HG03139 (cell line): Measurements from ENCODE around the gene MRPS26.
"Not testable (repeated sequence)": the region's sequence is repeated elsewhere in the genome, so short reads cannot be mapped to it uniquely, and the experiment has no call there.

Experiments used
- ATAC-seq: cut with Tn5 transposase; IDR thresholded peaks from one replicate; pipeline ENCODE4 v1.9.1; 2021; ENCODE audit not compliant: unreplicated experiment

MRPS26 gene

DNA sequence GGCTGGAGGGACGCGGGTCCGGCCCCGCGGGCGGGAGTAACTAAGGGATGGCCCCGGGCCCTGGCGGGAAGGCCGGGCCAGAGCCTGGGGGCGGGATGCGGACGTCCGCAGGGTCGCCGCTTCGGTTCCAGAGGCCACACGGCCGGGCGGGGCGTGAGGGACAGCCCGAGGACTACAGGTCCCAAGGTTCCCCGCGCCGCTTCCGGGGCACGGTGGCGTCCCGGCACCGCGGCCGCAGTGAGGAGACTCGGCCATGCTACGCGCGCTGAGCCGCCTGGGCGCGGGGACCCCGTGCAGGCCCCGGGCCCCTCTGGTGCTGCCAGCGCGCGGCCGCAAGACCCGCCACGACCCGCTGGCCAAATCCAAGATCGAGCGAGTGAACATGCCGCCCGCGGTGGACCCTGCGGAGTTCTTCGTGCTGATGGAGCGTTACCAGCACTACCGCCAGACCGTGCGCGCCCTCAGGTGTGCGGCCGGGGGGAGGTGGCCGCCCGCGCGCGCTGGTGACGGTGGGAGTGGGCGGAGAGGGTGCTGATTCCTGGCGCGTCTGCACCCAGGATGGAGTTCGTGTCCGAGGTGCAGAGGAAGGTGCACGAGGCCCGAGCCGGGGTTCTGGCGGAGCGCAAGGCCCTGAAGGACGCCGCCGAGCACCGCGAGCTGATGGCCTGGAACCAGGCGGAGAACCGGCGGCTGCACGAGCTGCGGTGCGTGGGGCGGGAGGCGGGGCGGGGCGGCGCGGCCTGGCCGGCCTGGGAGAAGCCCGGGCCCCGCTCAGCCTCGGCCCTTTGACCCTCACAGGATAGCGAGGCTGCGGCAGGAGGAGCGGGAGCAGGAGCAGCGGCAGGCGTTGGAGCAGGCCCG lies at the start of gene MRPS26:
MRPS26 (plus strand) TSS at position 237 of the 861 bp plus-strand sequence; CDS start at position 254, 17 bp downstream.
- ATAC-seq, result peak; percentile 85

DNA sequence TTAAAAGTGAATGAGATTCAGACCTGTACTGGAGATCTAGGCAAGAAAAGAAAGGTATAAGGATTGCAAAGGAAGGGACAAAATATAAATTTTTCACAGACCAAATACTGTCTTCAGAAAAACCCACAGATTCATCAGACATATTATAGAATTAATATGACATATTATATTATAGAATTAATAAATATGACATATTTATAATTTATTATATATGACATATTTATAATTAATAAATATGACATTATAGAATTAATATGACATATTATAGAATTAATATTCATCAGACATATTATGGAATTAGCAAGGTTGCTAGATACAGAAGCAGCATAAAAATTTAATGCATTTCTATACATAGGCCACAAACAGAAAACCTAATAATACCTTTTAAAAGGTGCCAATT lies 47.1 kb upstream of the MRPS26 start:
- no peak for ATAC-seq

DNA sequence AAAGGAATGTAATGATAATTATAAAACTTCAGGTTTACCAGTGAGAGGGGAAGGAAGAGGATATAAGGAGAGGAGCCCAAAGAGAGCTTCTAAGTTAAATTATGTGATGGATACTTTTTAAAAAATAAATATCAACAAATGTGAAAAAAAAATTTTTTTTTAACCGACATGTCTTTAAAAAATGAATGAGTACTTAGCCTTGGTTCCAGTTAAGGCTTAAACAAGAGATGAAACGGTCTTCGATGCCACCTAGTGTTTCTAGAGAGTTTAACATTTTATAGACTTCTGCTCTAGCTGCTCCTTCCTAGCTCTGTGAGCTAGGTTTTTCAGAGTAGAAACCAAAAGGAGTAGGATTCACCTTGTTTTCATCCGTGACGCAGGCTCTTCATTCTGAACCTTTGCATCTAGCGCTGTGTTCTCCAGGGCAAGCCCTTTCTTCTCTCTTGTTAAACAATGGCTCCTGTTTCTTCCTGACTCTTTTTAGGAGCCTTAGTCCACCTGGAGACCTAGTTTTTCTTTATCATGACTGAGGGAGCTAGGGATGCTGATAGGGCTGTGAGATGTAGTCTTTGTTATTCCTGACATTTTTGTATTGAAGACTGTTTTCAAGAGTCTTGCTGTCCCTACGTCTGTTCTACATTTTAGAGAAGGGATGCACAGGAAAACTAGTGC lies 44.9 kb upstream of the MRPS26 start:
- no peak for ATAC-seq

DNA sequence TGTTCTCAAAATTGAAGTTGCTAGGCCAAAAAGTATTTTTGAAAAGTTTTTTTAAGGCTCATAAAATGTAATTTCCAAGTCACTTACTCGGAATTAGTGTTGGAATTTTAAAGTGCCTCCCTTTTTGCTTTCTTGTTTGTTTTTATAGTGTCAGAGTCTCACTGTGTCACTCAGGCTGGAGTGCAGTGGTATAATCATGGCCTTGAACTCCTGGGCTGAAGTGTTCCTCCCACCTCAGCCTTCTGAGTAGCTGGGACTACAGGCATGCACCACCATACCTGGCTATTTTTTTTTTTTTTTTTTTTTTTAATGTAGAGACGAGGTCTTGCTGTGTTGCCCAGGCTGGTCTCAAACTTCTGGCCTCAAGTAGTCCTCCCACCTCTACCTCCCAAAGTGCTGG lies 42.4 kb upstream of the MRPS26 start:
- ATAC-seq, result no peak

DNA sequence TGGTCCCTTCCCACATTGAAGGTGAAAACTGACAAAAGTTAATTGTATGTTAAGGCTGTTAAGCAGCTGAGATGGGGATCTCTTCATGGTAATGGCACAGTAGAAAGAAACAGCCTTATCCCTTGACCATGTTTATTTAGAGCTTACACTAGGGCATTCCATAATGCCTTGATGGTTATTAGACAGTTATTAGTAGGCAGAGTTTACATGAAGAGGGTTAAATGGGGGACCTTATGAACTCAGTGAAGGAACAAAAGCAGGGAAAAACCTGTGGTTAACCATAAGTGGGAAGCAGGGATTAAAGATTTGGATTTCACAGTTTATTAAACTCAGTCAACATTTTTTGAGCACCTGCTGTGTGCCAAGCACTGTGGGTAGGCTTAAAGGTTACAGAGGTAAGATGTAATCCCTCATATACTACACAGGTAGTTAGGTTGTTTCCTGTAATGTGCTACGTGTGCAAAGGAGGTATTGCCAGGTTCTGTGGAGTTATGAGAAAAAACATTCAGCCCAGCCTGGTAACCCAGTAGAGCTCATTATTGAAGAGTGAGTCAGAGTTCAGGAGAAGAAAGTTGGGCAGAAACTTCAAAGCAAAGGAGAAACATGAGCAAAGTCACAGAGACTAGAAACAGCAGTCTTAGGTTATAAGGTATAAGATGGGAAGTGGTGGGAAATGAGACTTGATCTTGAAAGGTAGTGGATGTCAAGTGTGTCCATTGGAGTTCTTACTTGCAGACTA lies 34.7 kb upstream of the MRPS26 start:
- no peak for ATAC-seq

DNA sequence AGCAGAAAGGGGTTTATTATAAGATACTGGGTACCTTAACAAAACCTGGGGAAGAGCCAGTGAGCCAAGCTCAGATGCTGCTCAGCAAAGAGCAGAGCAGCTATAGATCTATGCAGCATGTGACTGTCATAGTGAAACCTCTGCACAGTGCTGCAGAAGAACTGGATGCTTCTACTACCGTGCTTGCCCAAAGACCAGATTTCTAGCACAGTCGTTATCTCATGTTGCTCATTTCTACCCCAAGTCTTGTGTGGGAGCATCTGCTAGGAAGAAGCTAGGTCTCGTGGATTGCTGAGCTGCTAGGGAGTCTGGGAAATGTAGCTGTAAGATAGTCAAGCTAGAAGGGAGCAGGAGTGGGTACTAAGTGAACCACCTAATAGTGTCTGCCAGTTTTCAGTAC lies 34.1 kb upstream of the MRPS26 start:
- no peak for ATAC-seq

DNA sequence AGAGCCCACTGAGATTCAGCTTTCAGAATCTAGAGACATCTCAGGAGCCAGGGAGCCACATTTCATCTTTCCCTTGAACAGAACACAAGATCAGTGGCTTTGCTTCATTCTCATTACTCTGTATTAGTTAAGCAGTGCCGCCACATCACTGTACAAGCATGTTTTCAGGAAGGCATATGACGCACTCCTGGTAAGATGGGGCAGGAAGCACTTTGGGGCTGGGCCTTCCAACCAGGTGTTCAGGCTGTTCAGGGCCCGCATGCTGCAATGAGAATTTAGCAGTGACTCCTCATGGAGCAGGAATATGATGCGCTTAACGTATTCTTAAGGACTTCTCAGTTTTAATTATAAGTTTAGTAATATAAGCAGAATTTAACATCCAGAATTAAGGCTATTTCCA lies 32.1 kb upstream of the MRPS26 start:
- ATAC-seq, result no peak

DNA sequence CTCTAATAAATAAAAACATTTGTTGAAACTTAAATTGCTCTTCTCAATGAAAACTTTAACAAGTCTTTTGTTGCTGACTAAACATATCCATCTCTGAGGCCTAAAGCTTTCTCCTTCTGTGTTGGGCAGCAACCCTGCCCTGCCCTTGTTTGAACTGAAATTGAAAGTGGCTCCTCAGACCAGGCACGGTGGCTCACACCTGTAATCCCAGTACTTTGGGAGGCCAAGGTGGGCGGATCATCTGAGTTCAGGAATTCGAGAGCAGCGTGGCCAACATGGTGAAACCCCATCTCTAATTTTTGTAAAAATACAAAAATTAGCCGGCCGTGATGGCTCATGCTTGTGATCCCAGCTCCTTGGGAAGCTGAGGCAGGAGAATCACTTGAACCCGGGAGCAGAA lies 31.7 kb upstream of the MRPS26 start:
- ATAC-seq, result no peak

DNA sequence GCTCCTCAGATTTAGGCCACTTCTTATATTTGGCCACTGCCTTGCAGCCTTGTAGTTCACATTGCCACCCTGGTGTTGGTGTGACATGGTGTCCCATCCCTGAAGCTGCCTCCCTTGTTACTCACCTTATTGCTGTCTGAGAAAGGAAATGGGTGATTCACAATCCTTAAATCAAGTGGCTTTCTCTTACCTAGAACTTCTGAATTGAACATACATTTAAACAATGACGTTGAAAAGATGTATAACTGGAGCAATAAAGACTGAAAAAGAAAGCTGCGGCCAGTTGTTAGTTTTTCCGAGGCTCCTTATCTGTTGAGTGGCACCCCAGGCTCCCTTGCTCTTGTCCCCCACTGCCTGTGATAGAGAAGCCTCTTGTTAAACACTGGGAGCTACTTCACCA lies 31.2 kb upstream of the MRPS26 start:
- no peak for ATAC-seq

DNA sequence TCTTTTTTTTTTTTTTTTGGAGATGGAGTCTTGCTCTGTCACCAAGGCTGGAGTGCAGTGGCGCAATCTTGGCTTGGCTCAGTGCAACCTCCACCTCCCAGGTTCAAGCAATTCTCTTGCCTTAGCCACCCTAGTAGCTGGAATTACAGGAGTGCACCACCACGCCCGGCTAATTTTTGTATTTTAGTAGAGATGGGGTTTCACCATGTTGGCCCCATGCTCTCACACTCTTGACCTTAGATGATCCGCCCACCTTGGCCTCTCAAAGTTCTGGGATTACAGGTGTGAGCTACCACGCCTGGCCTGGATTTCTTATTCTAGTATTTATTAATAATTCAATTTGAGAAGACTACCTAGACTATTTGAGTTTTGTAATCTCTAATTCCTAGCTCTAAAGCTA lies 30.6 kb upstream of the MRPS26 start:
- ATAC-seq, result not testable (repeated sequence)

DNA sequence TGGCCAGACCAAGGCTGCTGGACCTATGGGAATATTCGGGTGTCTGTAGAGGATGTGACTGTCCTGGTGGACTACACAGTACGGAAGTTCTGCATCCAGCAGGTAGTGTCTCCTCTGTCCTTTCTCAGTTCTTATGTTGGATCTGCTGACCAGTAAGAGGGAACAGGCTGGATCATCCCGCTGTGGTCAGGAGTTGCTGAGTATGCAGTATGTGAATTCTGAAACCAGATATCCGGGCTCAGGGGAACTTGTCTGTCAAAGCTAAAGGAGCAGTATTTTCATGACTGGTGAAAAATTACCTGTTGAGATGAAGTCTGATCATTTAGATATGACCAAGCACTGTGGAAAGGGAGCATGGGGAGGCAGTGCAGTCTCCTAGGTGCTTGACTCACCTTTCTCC lies 24.5 kb upstream of the MRPS26 start:
- no peak for ATAC-seq

DNA sequence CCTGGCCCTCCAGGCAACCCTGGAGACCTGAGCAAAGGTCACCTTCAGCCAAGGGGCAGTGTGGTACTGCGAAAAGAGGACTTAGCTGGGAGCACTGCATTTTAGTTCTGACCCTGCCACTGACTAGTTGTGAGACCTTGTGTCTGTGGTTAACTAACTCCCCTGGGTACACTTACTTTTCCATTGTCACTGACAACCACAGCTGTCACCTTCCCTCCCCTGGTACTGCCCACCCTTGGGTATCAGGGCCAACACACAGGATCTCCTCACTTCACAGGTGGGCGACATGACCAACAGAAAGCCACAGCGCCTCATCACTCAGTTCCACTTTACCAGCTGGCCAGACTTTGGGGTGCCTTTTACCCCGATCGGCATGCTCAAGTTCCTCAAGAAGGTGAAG lies 24.1 kb upstream of the MRPS26 start:
- no peak for ATAC-seq

DNA sequence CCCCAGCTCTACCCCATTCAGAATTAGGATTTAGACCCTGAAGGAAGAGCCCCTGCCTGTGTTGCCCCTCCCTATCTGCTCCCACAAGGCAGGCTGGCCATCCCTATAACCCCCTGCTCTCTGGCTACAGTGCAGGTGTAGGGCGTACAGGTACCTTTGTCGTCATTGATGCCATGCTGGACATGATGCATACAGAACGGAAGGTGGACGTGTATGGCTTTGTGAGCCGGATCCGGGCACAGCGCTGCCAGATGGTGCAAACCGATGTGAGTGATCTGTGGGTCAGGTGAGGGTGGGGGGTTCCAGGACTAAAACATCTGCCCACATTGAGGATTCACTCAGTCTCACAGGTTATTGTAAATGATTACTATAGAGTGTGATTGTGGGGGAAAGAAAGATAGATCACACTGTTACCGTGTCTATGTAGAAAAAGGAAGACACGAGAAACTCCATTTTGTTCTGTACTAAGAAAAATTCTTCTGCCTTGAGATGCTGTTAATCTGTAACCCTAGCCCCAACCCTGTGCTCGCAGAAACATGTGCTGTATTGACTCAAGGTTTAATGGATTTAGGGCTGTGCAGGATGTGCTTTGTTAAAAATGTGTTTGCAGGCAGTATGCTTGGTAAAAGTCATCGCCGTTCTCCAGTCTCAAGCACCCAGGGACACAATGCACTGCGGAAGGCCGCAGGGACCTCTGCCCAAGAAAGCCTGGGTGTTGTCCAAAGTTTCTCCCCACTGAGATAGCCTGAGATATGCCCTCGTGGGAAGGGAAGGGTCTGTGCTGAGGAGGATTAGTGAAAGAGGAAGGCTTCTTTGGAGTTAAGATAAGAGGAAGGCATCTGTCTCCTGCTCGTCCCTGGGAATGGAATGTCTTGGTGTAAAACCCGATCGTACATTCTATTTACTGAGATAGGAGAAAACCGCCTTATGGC lies 23.0 kb upstream of the MRPS26 start:
- ATAC-seq, result not testable (repeated sequence)

DNA sequence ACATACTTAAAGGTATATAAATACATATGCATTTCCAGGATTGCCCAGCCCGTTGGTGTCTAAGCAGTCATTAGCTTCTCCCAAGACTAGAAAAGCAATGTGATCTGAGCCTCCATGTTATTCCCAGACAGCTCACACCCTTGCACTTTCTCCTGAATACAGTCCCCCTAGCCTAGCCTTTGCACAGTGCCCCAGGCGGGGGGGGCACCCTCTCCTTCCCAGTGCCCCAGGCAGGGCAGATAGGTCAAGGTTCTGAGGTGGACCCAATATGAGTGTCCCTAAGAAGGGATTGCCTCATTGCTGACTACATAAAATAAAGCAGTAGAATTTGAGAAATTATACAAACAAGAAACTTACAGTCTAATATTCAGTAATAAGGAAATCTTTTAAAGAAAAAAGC lies 17.9 kb upstream of the MRPS26 start:
- ATAC-seq, result no peak

DNA sequence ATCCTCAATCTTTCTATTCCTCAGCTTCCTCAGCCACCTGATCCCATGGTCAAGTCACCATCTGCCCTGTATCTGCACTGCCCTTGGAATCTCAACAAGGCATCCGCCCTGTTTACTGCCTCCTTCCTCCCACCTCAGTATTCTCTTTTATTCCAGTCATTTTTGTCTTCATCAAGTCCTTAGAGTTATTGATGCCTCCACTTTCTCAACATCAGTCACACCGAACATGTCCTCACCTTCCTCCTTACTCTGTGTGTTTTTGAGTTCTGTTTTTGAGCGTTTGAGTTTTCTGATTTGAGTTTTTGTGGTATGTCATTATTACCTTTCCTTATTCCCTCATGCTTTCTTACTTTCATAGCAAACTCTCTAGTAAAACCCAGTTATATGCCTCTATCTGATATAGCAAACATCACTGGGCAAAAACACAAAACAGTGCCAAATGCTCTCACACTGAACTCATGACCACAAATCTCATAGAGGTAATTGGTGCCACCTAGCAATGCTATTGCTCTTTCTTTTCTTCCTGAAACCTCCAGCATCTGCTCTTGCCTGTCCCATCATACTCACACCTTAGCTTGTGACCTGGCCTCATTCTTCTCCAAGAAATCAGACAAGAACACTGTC lies 14.2 kb upstream of the MRPS26 start:
- no peak for ATAC-seq

DNA sequence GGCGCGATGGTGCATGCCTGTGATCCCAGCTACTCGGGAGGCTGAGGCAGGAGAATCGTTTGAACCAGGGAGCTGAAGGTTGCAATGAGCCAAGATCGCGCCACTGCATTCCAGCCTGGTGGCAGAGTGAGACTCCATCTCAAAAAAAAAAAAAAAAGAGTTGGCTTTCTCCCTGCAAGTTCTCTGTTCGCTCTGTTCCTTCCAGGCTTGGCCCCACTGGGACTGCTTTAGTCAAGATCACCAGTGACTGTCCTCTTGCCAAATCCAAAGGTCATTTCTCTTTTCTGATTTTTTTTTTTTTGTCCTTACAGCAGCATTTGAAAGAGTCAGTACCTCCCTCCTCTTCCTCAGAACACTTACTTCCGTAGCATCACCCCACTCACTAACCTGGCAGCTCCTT lies 13.2 kb upstream of the MRPS26 start:
- ATAC-seq, result no peak

DNA sequence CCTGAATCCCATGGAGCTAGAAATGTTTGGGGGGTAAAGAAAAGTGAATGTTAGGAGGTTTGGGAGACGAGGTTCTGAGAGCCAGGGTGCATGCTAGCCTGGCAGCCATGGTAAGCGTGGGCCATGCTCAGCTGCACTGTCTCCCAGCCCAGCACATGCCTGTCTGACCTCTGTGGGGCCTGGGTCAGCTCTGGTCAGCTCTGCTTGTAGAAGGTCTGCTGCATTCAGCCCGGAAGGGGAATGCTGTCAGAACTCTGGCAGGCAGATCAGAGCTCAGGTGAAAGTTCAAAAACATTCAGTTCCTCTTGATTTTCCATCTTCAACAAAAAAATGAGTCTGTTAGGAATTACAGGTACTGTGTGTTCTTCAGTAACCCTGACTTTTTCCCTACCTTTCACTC lies 8.2 kb upstream of the MRPS26 start:
- no peak for ATAC-seq

DNA sequence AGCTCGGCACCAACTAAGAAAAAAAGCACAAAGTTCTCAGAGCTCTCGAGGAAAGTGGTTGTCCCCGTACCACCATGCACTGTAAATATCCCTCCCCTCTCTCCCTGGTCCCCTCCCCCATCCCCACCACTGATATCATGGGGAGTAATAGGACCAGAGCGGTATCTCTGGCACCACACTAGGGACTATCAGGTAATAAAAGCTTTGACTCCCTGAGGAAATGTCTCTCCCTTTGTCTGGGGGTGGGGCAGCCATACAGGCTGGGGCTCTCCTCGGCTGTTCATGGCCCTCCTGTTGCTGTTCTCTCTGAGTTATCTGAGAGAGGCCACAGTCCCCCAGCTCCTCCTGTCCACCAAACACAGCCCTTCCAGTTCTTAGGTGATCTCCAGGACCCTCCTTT lies 7.4 kb upstream of the MRPS26 start:
- no peak for ATAC-seq

DNA sequence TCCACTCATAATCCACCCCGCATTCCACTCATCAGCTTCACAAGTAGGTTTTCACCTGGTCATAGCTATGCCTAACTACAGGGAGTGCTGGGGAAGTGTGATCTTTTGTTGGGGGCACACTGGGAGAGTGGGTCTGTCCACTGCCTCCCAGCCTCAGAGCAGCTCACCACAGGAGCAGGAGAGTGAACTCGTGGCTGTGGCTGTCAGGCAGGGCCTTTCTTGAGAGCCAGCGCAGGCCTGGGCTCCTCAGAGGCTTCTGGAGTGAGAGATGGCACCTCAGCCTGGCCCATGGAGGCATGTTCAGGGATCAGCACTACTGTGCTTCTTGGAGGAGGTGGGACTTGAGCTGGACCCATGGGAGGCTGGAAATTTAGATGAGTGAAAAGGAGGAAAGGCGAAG lies 6.4 kb upstream of the MRPS26 start:
- no peak for ATAC-seq

DNA sequence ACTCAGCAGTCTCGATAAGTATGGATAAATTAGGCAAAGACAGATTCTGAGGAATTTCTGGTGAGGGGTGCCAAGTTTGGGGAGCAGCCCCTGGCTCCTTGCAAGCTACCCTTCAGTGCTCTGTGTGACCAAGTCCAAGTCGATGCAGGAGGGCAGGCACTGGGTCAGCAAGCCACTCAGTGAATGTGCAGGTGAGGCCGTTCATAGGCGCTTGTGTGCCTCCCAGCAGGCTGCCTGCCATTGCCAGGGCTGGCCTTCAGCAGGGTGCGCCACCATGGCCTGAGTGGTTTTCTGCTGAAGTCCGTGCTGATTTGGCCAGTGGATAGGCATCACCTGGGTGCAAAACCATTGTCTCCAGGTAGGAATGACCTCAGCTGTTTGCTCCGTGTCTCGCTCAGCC lies 5.8 kb upstream of the MRPS26 start:
- no peak for ATAC-seq
